Natural killer cell (primary cell): ENCODE data around the gene VIPR2. TPM values are rescaled to one million over a fixed set of nuclear protein-coding genes. Genes with fewer than 3 reads are reported as not detected.

Experiments
- ATAC-seq, 3 donors: fragments of 150-1000 bp in 2 of 3; fragments of 200-7000 bp in 1 of 3; cut with Tn5 transposase; 1 replicate in 1 of 3; 2 replicates in 2 of 3; pipeline ENCODE4 v1.10.0; 2021; ENCODE audit warnings: mild to moderate bottlenecking in 2 of 3, moderate library complexity in 2 of 3
- DNase-seq, 2 donors: peaks; one replicate each; pipeline versions ENCODE4 v3.0.0 to v3.0.0-alpha.2; 2013 to 2021; ENCODE audit warnings: mixed read lengths in 1 of 2
- H3K27ac ChIP-seq: one replicate; pipeline ENCODE4 v1.5.1; 2013; ENCODE audit warnings: mild to moderate bottlenecking, low read length
- H3K27me3 ChIP-seq: one replicate; pipeline ENCODE4 v1.6.1; 2013; ENCODE audit warnings: low read length; ENCODE audit not compliant: control insufficient read depth, insufficient read depth
- H3K36me3 ChIP-seq: one replicate; pipeline ENCODE4 v1.6.1; 2013; ENCODE audit warnings: low read length; ENCODE audit not compliant: control insufficient read depth, insufficient read depth
- H3K4me1 ChIP-seq: one replicate; pipeline ENCODE4 v1.6.1; 2013; ENCODE audit warnings: low read length; ENCODE audit not compliant: control insufficient read depth, insufficient read depth
- H3K4me3 ChIP-seq: one replicate; pipeline ENCODE4 v1.5.1; 2013; ENCODE audit warnings: low read length
- H3K9me3 ChIP-seq: one replicate; pipeline ENCODE4 v1.6.1; 2013; ENCODE audit warnings: low read length; ENCODE audit not compliant: control insufficient read depth, insufficient read depth
- H3K27ac Mint-ChIP-seq, 2 donors: one replicate each; pipeline ENCODE4 v1.8.0; 2022; ENCODE audit warnings: mild to moderate bottlenecking in 2 of 2, mixed read lengths in 2 of 2, moderate library complexity in 1 of 2
- H3K27me3 Mint-ChIP-seq, 2 donors: one replicate each; pipeline ENCODE4 v1.8.0; 2022; ENCODE audit warnings: low read depth in 2 of 2, mixed read lengths in 2 of 2
- H3K36me3 Mint-ChIP-seq: one replicate; pipeline ENCODE4 v1.8.0; 2022; ENCODE audit warnings: mixed read lengths
- H3K4me1 Mint-ChIP-seq, 2 donors: one replicate each; pipeline ENCODE4 v1.8.0; 2022; ENCODE audit warnings: mixed read lengths in 2 of 2
- H3K4me3 Mint-ChIP-seq: one replicate; pipeline ENCODE4 v1.8.0; 2022; ENCODE audit warnings: mild to moderate bottlenecking, moderate library complexity, mixed read lengths
- H3K9me3 Mint-ChIP-seq, 2 donors: one replicate each; pipeline ENCODE4 v1.8.0; 2022; ENCODE audit warnings: mixed read lengths in 2 of 2
- WGBS: methylation state at CpG from one replicate; pipeline ENCODE4 v1.1.7; 2013; ENCODE audit warnings: missing lambda C conversion rate; ENCODE audit not compliant: insufficient coverage; 5-methylcytosine and 5-hydroxymethylcytosine counted together
- intact Hi-C: fragments of 100-400 bp; cut with micrococcal nuclease; formaldehyde crosslinking; loops from one replicate; pipeline ENCODE4 v1.14.2; 2022
- total RNA-seq, 4 donors: library from RNA; stranded (reverse); fragments of 120-200 nt in 1 of 4; gene quantifications; one replicate each; pipeline versions ENCODE4 v1.2.3 to v1.2.4, GENCODE V29; 2013 to 2022
- TF ChIP-seq, protein P1 (sequence below): fragments of 200-600 bp; IDR thresholded peaks from one replicate; pipeline ENCODE4 v1.8.0; 2022; ENCODE audit warnings: antibody characterized with exemption

The VIPR2 gene
- total RNA-seq, 3 donors from 2014 or later (not counting 1 experiment from before 2014, with no cell fraction given) = 2.2 to 4.9 (median 4.7) TPM

DNA sequence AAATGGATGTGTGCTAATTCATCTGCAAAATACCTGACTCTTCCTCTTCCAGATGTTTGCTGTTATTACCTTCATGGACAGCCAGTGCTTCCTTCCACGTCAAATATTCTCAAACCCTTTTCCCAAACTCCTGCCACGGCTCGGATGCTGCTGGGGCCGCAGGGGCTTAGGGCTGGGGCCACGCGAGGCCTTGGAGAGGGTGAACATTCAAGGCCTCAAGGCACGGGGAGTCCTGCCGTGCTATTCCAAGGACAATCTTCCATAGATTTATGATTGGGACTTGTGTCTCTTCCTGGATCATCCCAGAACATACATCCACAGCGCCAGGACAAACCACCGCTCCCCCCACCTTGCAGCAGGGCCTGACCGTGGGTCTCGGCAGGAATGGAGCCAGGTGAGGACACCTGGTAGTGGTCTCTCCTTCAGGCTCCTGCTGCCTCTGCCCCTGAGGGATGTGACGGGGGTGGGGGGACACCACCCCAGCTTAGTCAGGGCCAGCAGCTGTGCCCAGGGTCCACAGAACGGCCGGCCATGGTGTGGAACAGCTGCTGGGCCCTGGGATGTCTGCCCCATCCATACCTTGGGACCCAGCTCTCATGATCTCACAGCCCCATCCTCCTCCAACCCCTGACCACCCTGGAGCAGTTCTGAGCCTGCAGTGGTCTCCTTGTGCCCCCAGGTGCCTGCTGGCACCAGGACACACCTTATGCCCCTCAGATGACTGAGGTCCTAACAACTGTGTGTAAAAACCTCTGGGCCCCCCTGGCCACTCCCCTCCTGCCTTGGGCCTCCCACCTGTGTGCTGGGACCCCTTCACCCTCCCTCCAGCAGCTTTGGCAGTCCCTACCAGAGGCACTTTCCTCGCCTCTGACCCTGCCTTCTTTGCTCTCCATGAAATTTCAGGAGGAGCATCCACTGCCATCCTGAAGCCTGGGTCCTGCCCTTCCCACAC is 16.7 kb downstream of the VIPR2 start:
- no peak overlapping the region for H3K27ac ChIP-seq
- H3K36me3 Mint-ChIP-seq = no peaks in the 10 kb centered on the region
- DNase-seq (no peak), ATAC-seq (no peak)
- H3K4me3 ChIP-seq = no peak overlapping the region
- no peak overlapping the region for H3K27ac Mint-ChIP-seq
- TF ChIP-seq, protein P1, sequence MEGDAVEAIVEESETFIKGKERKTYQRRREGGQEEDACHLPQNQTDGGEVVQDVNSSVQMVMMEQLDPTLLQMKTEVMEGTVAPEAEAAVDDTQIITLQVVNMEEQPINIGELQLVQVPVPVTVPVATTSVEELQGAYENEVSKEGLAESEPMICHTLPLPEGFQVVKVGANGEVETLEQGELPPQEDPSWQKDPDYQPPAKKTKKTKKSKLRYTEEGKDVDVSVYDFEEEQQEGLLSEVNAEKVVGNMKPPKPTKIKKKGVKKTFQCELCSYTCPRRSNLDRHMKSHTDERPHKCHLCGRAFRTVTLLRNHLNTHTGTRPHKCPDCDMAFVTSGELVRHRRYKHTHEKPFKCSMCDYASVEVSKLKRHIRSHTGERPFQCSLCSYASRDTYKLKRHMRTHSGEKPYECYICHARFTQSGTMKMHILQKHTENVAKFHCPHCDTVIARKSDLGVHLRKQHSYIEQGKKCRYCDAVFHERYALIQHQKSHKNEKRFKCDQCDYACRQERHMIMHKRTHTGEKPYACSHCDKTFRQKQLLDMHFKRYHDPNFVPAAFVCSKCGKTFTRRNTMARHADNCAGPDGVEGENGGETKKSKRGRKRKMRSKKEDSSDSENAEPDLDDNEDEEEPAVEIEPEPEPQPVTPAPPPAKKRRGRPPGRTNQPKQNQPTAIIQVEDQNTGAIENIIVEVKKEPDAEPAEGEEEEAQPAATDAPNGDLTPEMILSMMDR = no peak
- intact Hi-C loops = no loop called here
- H3K9me3 ChIP-seq = no peaks in the 10 kb centered on the region
- no peaks in the 10 kb centered on the region for H3K27me3 ChIP-seq
- WGBS = 90% methylated on average over 16 of the region's 16 CpGs
- peaks cover 14 to 18% of the 10 kb centered on the region in 2 donors for H3K27me3 Mint-ChIP-seq
- H3K4me1 Mint-ChIP-seq = no peaks in the 10 kb centered on the region
- H3K4me3 Mint-ChIP-seq = no peak overlapping the region
- H3K4me1 ChIP-seq = no peaks in the 10 kb centered on the region
- H3K9me3 Mint-ChIP-seq = no peaks in the 10 kb centered on the region
- no peaks in the 10 kb centered on the region for H3K36me3 ChIP-seq

DNA sequence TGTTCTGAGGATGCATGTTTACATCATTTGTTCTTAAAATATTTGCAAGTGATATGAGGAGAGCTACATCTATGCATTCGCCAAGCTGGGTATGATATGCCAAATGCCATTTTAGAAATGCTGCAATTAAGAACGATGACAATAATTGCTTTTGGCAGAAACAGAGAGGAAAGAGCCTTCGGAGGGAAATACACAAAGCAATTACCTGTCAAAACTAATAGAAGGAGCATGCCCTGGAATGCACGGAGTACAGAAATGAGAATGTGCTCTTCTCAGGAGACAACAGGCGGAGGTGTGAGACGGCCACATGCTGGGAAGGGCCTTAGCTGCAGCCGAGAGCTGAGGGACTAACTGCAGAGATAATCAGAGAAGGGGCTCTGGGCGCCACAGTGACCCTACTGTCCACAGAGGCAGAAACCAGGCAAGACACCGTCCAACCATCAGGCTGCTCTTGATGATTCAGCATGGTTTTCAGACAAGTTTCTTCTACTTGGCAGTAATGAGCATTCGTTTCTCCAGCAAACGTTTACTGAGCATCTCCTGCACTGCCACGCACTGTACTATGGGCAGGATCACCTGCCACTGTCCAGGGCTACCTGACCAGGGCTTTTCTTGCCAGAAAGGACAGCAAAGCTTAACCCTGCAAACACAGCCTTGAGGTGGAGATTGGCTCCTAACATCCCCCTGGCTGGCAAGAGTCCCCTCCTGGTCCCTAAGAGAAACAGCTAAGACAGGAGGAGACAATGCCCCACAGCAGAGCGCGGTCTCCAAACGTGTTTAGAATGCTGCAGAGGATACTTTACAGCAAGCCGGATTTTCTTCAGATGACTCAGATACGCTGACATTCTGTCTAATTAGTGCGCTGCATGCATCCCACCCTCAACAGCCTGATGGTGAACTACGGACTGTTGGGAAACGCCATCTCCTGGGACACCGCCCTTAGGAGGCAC is 18.1 kb downstream of the VIPR2 start:
- no peak for DNase-seq
- no peaks in the 10 kb centered on the region for H3K27me3 ChIP-seq
- Mint-ChIP-seq H3K36me3 (no peaks in the 10 kb centered on the region), H3K4me1 (no peaks in the 10 kb centered on the region), H3K4me3 (no peak overlapping the region), H3K27ac (no peak overlapping the region), H3K27me3 (peaks cover 14 to 18% of the 10 kb centered on the region in 2 donors), H3K9me3 (no peaks in the 10 kb centered on the region)
- TF ChIP-seq, protein P1 = no peak
- H3K27ac ChIP-seq = no peak overlapping the region
- intact Hi-C loops = no loop called here
- no peaks in the 10 kb centered on the region for H3K36me3 ChIP-seq
- no peak for ATAC-seq
- H3K9me3 ChIP-seq = no peaks in the 10 kb centered on the region
- 88% methylated on average over 21 of the region's 21 CpGs for WGBS
- no peaks in the 10 kb centered on the region for H3K4me1 ChIP-seq
- no peak overlapping the region for H3K4me3 ChIP-seq

DNA sequence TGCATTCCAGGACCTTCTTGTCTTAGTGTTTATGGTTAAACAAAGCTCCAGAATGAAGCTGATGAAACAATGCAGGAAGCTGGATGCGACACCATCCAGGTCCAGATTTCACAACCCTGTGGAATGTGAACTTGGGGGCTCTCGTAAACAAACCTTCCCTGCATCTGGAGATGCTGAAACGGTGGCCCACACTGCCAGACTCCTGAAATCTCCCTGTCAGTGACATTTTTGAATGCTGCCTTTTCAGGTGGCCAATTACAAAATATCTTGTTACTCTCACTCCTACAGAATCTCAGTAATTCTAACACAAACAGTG is 18.8 kb downstream of the VIPR2 start:
- Histone ChIP-seq H3K4me3 (no peak overlapping the region), H3K9me3 (no peaks in the 10 kb centered on the region), H3K27ac (no peak overlapping the region), H3K4me1 (no peaks in the 10 kb centered on the region), H3K27me3 (no peaks in the 10 kb centered on the region), H3K36me3 (no peaks in the 10 kb centered on the region)
- no peak overlapping the region for H3K4me3 Mint-ChIP-seq
- no peaks in the 10 kb centered on the region for H3K4me1 Mint-ChIP-seq
- intact Hi-C loops = no loop called here
- H3K27me3 Mint-ChIP-seq = peaks cover 14 to 18% of the 10 kb centered on the region in 2 donors
- no peak for DNase-seq
- TF ChIP-seq, protein P1 = no peak
- no peak for ATAC-seq
- WGBS = 64% methylated on average over 3 of the region's 3 CpGs
- H3K27ac Mint-ChIP-seq = no peak overlapping the region
- no peaks in the 10 kb centered on the region for H3K9me3 Mint-ChIP-seq
- H3K36me3 Mint-ChIP-seq = no peaks in the 10 kb centered on the region
